ENCODE measurements around the gene ZNF200.
"Not testable (repeated sequence)": the region's sequence is repeated elsewhere in the genome, so short reads cannot be mapped to it uniquely, and the experiment has no call there.

ZNF200 gene

GRCh38 chr16:3197694-3198333 is 37.1 kb downstream of the ZNF200 start:
- not testable (repeated sequence) for DNase-seq

- DNase-seq = no peak
Measured at GRCh38 chr16:3195975-3196374, 39.0 kb downstream of the ZNF200 start.

GRCh38 chr16:3194792-3195191 is 40.2 kb downstream of the ZNF200 start:
- DNase-seq = no peak

- DNase-seq = no peak
Measured at GRCh38 chr16:3193221-3194212, 41.4 kb downstream of the ZNF200 start.

GRCh38 chr16:3192476-3193019 is 42.4 kb downstream of the ZNF200 start:
- DNase-seq = no peak

- no peak for DNase-seq
Measured at GRCh38 chr16:3190949-3191353, 44.0 kb downstream of the ZNF200 start.

- DNase-seq = no peak
Measured at GRCh38 chr16:3189869-3190268, 45.1 kb downstream of the ZNF200 start.

GRCh38 chr16:3188925-3189825 is 45.8 kb downstream of the ZNF200 start:
- DNase-seq = peak in 1 of 4 experiments; percentile 16

GRCh38 chr16:3188675-3188924 is 46.4 kb downstream of the ZNF200 start:
- no peak for DNase-seq

- peak in 1 of 4 experiments; percentile 17 for DNase-seq
Measured at GRCh38 chr16:3187798-3188674, 46.9 kb downstream of the ZNF200 start, which contains the start of gene OR1F1. Gene OR1F1 (plus strand): TSS chr16:3188204.

GRCh38 chr16:3186946-3187690 is 47.8 kb downstream of the ZNF200 start:
- DNase-seq = no peak

- no peak for DNase-seq
Measured at GRCh38 chr16:3183445-3184139, 51.4 kb downstream of the ZNF200 start.

- DNase-seq = peak in 2 of 4 experiments; percentile 29 to 32
Measured at GRCh38 chr16:3182608-3183444, 52.1 kb downstream of the ZNF200 start.

GRCh38 chr16:3182293-3182607 is 52.7 kb downstream of the ZNF200 start:
- DNase-seq = not testable (repeated sequence)

GRCh38 chr16:3180445-3180878 is 54.5 kb downstream of the ZNF200 start:
- DNase-seq = no peak

- no peak for DNase-seq
Measured at GRCh38 chr16:3179651-3180050, 55.3 kb downstream of the ZNF200 start.

GRCh38 chr16:3175157-3176093 is 59.5 kb downstream of the ZNF200 start:
- DNase-seq = no peak

- DNase-seq = no peak
Measured at GRCh38 chr16:3174618-3175148, 60.3 kb downstream of the ZNF200 start.
